K562 (cell line): ENCODE measurements around the gene LCLAT1. TPM values are rescaled to one million over a fixed set of nuclear protein-coding genes. Genes with fewer than 3 reads are reported as not detected.

Experiments
- ATAC-seq: fragments of 200-7000 bp; cut with Tn5 transposase; 3 replicates; pipeline ENCODE4 v1.9.1; 2020; ENCODE audit warnings: moderate library complexity
- BruUV-seq: library from RNA; stranded (reverse); fragments of 400-500 nt; replicated peaks from 2 replicates; lab custom pipeline; 2021; lab: Mats Ljungman, UMichigan
- CTCF ChIA-PET: fragments of 300-600 bp; formaldehyde crosslinking; extraction: SDS; loops from one replicate; lab custom pipeline; 2021; ENCODE audit warnings: low intra/inter-chr PET ratio; lab: Yijun Ruan, JAX
- POLR2A ChIA-PET: fragments of 300-600, 350-650 bp; sonication (Branson Sonifier 250); formaldehyde crosslinking; extraction: SDS; loops from one replicate; lab custom pipeline; 2021; ENCODE audit warnings: antibody characterized with exemption, inconsistent platforms; lab: Yijun Ruan, JAX
- DNase-seq, 4 experiments: peaks; one replicate each; pipeline versions ENCODE4 v3.0.0 to v3.0.0-alpha.2; 2011 to 2018; ENCODE audit warnings: low spot score in 3 of 4, mixed read lengths in 3 of 4; ENCODE audit errors: extremely low read depth in 1 of 4
- FAIRE-seq: peaks from 2 replicates; lab custom pipeline; 2011; peaks lifted over from hg19 to GRCh38; lab: Jason Lieb, UNC
- H2AFZ ChIP-seq: 2 replicates; pipeline ENCODE4 v1.6.0; 2011; ENCODE audit warnings: low read depth, low read length, control low read depth, inconsistent platforms
- H3K27ac ChIP-seq: fragments of 200-600 bp; 3 replicates; pipeline ENCODE4 v1.8.0; 2011; ENCODE audit warnings: low read depth, mild to moderate bottlenecking, control low read depth, inconsistent platforms, low read length, moderate library complexity, mixed read lengths; ENCODE audit errors: extremely low read depth
- H3K27me3 ChIP-seq, 2 experiments: fragments of 300-600 bp in 1 of 2; 2 replicates in 1 of 2; 3 replicates in 1 of 2; pipeline versions ENCODE4 v1.6.0 to v1.8.0; 2011; ENCODE audit warnings: inconsistent platforms in 2 of 2, low read length in 2 of 2, mild to moderate bottlenecking in 1 of 2, mixed read lengths in 1 of 2, moderate library complexity in 1 of 2; ENCODE audit not compliant: control insufficient read depth in 2 of 2, insufficient read depth in 2 of 2
- H3K36me3 ChIP-seq: fragments of 300-600 bp; 3 replicates; pipeline ENCODE4 v1.8.0; 2011; ENCODE audit warnings: mild to moderate bottlenecking, low read length, inconsistent platforms; ENCODE audit not compliant: control insufficient read depth, insufficient read depth
- H3K4me1 ChIP-seq, 2 experiments: fragments of 200-600 bp in 1 of 2; replicated peaks in 1 of 2; 2 replicates in 1 of 2; 3 replicates in 1 of 2; pipeline versions ENCODE4 v1.5.1 to v1.8.0; 2011; ENCODE audit warnings: inconsistent platforms in 2 of 2, low read length in 2 of 2, mild to moderate bottlenecking in 1 of 2, mixed read lengths in 1 of 2, moderate library complexity in 1 of 2; ENCODE audit not compliant: control insufficient read depth in 2 of 2, insufficient read depth in 2 of 2
- H3K4me2 ChIP-seq: 2 replicates; pipeline ENCODE4 v1.6.1; 2011; ENCODE audit warnings: low read length, control low read depth, inconsistent platforms, mixed read lengths; ENCODE audit not compliant: insufficient read depth
- H3K4me3 ChIP-seq: fragments of 200-600 bp; sonication (generic), shearing (Covaris generic); 2 replicates; pipeline ENCODE4 v1.5.1; 2016; ENCODE audit warnings: control low read depth, inconsistent platforms
- H3K79me2 ChIP-seq: fragments of 200-600 bp; 3 replicates; pipeline ENCODE4 v1.8.0; 2011; ENCODE audit warnings: low read length, inconsistent platforms; ENCODE audit not compliant: control insufficient read depth, insufficient read depth
- H3K9ac ChIP-seq, 2 experiments: 2 replicates each; pipeline versions ENCODE4 v1.6.0 to v1.6.1; 2011; ENCODE audit warnings: low read depth in 2 of 2, low read length in 2 of 2, control low read depth in 1 of 2, inconsistent platforms in 1 of 2, mild to moderate bottlenecking in 1 of 2, mixed read lengths in 1 of 2; ENCODE audit not compliant: insufficient read depth in 1 of 2
- H3K9me1 ChIP-seq: one replicate; pipeline ENCODE4 v1.6.0; 2011; ENCODE audit warnings: inconsistent platforms, mild to moderate bottlenecking, low read length, moderate library complexity; ENCODE audit not compliant: control insufficient read depth, insufficient read depth
- H3K9me3 ChIP-seq: replicated peaks from 2 replicates; pipeline ENCODE4 v1.5.1; 2011; ENCODE audit warnings: low read depth, low read length, inconsistent platforms; ENCODE audit not compliant: control insufficient read depth, insufficient read depth
- H4K20me1 ChIP-seq: replicated peaks from 2 replicates; pipeline ENCODE4 v1.6.1; 2011; ENCODE audit warnings: low read length, inconsistent platforms, mixed read lengths; ENCODE audit not compliant: control insufficient read depth, insufficient read depth
- NEUROD1 ChIP-seq: fragments of 150-350 bp; IDR thresholded peaks from 2 replicates; pipeline ENCODE4 v1.6.1; 2014; ENCODE audit warnings: borderline replicate concordance, low read length, low read depth; ENCODE audit not compliant: partially characterized antibody
- PYGO2 ChIP-seq: fragments of 450-650 bp; IDR thresholded peaks from 2 replicates; pipeline ENCODE4 v1.6.1; 2016; ENCODE audit warnings: mild to moderate bottlenecking, missing genetic modification characterization, moderate library complexity, missing compliant biosample characterization
- RBM39 ChIP-seq: fragments of 200-400 bp; formaldehyde crosslinking; optimal IDR thresholded peaks from 2 replicates; pipeline ENCODE3; 2018; ENCODE audit warnings: low read depth, low read length
- WHSC1 ChIP-seq: IDR thresholded peaks from one replicate; pipeline ENCODE4 v1.6.1; 2012; ENCODE audit warnings: low read length, control low read depth, inconsistent platforms
- ZNF121 ChIP-seq: sonication (generic); formaldehyde crosslinking; conservative IDR thresholded peaks from 2 replicates; pipeline ENCODE4 v1.8.0; 2022; ENCODE audit warnings: missing genetic modification reagents
- ZNF766 ChIP-seq: fragments of 200-800 bp; sonication (Bioruptor generic); conservative IDR thresholded peaks from 2 replicates; pipeline ENCODE4 v1.6.1; 2016; ENCODE audit warnings: missing genetic modification characterization, missing compliant biosample characterization
- WGBS: fragments of 100-300 bp; shearing (Covaris generic); methylation state at CpG from one replicate; pipeline ENCODE4 v1.1.6; 2016; ENCODE audit warnings: low coverage, mixed read lengths; ENCODE audit not compliant: insufficient coverage; ENCODE audit errors: missing lambda C conversion rate; 5-methylcytosine and 5-hydroxymethylcytosine counted together
- in situ Hi-C: fragments of 300-500 bp; cut with MboI; formaldehyde crosslinking; loops from 4 replicates; pipeline ENCODE4 v1.15.0; 2018; ENCODE audit warnings: inconsistent platforms, mixed read lengths
- intact Hi-C: fragments of 100-400 bp; cut with micrococcal nuclease; formaldehyde crosslinking; loops from 2 replicates; pipeline ENCODE4 v1.14.2; 2022
- polyA plus RNA-seq, 8 experiments: library from polyadenylated mRNA; depleted of rRNA in 4 of 8; stranded (reverse) in 5 of 8; unstranded in 3 of 8; fragments of >200 nt; fragmentation: Nextera tagmentation in 2 of 8; fragmentation: Illumina TruSeq in 1 of 8; extraction: Ambion mirVana in 2 of 8; extraction: Trizol in 1 of 8; gene quantifications; 2 replicates each; pipeline versions ENCODE4 v1.2.1 to v1.2.3, GENCODE V29; 2011 to 2014; ENCODE audit warnings: inconsistent platforms in 1 of 8, missing spikeins in 1 of 8
- total RNA-seq, 7 experiments: library from RNA; depleted of rRNA in 6 of 7; stranded (reverse); fragments of >200 nt in 6 of 7; fragmentation: Illumina TruSeq in 2 of 7; extraction: Trizol in 2 of 7; gene quantifications; 2 replicates each; pipeline versions ENCODE4 v1.2.1 to v1.2.3, GENCODE V29; 2011 to 2021; ENCODE audit warnings: low replicate concordance in 1 of 7
- TF ChIP-seq, protein P1 (sequence below): fragments of 450-650 bp; IDR thresholded peaks from 2 replicates; pipeline ENCODE4 v1.6.1; 2016; ENCODE audit warnings: missing biosample characterization, missing genetic modification characterization
- TF ChIP-seq, protein P2 (sequence below), 3 experiments: IDR thresholded peaks in 2 of 3; conservative IDR thresholded peaks in 1 of 3; 2 replicates each; pipeline ENCODE4 v1.5.1; 2011 to 2012; ENCODE audit warnings: low read length in 3 of 3, mild to moderate bottlenecking in 3 of 3, control low read depth in 2 of 3, improper control_type of control experiment in 1 of 3, inconsistent platforms in 1 of 3, low read depth in 1 of 3, mixed read lengths in 1 of 3, moderate library complexity in 1 of 3; ENCODE audit not compliant: insufficient read depth in 2 of 3
- TF ChIP-seq, protein P3 (sequence below), 2 experiments: fragments of 450-650 bp; IDR thresholded peaks; 2 replicates each; pipeline ENCODE4 v1.6.1; 2016; ENCODE audit warnings: mild to moderate bottlenecking in 2 of 2, borderline replicate concordance in 1 of 2, low read depth in 1 of 2, moderate library complexity in 1 of 2
- TF ChIP-seq, protein P4 (sequence below): fragments of 450-650 bp; IDR thresholded peaks from 2 replicates; pipeline ENCODE4 v1.6.1; 2017; ENCODE audit warnings: mild to moderate bottlenecking, moderate library complexity

Gene LCLAT1
- total and polyA plus RNA-seq, 9 of the 15 experiments (the other 6 are each of a cell fraction or from before 2014, with no cell fraction given) = 8.9 to 63.3 (median 25.4) TPM

DNA sequence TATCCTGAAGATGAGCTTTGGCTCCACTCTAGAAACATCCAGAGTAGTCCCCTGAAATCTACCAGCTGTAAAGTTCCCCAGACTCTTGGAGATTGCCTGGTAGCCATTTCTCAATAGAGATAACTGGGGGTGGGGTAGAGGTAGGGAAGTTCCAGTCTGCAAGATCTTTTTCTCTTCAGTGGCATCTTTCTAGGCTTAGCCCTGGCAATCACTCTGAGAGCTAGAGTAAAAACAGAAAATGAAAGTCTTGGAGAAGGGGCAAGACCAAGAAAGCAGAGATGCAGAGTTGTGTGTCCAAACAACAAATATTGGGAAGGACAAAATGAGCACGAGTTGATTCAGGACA lies 41.8 kb upstream of the LCLAT1 start:
- FAIRE-seq (no peak), ATAC-seq (no peak), DNase-seq (no peak)
- no TSS peak for BruUV-seq
- Histone ChIP-seq H3K4me1 (peaks cover 0 to 2% of the 10 kb centered on the region in 2 experiments; a peak in 1 of 5 replicates), H3K9ac (no peak overlapping the region), H2AFZ (no peak overlapping the region), H3K27ac (no peak overlapping the region), H3K9me3 (no peaks in the 10 kb centered on the region), H3K4me3 (no peak overlapping the region), H3K9me1 (no peaks in the 10 kb centered on the region), H3K79me2 (no peaks in the 10 kb centered on the region), H4K20me1 (no peaks in the 10 kb centered on the region), H3K36me3 (no peaks in the 10 kb centered on the region), H3K4me2 (no peak overlapping the region), H3K27me3 (peaks cover 32 to 50% of the 10 kb centered on the region in 2 experiments; a peak in 4 of 5 replicates)
- in situ Hi-C loops = no loop called here
- 0% methylated on average over 1 of the region's 1 CpG for WGBS
- intact Hi-C loops = no loop called here
- ChIA-PET POLR2A (interaction anchor here (1.7 kb wide), 1 partner anchor 256 kb away, joined by 6 read pairs; no protein-coding TSS in a partner anchor), CTCF (no interaction called here)
- TF ChIP-seq, protein P1, sequence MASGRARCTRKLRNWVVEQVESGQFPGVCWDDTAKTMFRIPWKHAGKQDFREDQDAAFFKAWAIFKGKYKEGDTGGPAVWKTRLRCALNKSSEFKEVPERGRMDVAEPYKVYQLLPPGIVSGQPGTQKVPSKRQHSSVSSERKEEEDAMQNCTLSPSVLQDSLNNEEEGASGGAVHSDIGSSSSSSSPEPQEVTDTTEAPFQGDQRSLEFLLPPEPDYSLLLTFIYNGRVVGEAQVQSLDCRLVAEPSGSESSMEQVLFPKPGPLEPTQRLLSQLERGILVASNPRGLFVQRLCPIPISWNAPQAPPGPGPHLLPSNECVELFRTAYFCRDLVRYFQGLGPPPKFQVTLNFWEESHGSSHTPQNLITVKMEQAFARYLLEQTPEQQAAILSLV (tag) = no peak
- no peak for TF ChIP-seq RBM39
- no peak for TF ChIP-seq NEUROD1
- TF ChIP-seq WHSC1 = no peak
- TF ChIP-seq PYGO2 = no peak
- TF ChIP-seq, protein P2, sequence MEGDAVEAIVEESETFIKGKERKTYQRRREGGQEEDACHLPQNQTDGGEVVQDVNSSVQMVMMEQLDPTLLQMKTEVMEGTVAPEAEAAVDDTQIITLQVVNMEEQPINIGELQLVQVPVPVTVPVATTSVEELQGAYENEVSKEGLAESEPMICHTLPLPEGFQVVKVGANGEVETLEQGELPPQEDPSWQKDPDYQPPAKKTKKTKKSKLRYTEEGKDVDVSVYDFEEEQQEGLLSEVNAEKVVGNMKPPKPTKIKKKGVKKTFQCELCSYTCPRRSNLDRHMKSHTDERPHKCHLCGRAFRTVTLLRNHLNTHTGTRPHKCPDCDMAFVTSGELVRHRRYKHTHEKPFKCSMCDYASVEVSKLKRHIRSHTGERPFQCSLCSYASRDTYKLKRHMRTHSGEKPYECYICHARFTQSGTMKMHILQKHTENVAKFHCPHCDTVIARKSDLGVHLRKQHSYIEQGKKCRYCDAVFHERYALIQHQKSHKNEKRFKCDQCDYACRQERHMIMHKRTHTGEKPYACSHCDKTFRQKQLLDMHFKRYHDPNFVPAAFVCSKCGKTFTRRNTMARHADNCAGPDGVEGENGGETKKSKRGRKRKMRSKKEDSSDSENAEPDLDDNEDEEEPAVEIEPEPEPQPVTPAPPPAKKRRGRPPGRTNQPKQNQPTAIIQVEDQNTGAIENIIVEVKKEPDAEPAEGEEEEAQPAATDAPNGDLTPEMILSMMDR (IDR thresholded peaks at IDR 0.05 in 2 of 3, conservative IDR thresholded peaks at IDR 0.05 in 1 of 3; ENCODE audit: insufficient read depth in 2 of 3, low read depth in 1 of 3, low read length in 3 of 3) = no peak
- TF ChIP-seq, protein P3, sequence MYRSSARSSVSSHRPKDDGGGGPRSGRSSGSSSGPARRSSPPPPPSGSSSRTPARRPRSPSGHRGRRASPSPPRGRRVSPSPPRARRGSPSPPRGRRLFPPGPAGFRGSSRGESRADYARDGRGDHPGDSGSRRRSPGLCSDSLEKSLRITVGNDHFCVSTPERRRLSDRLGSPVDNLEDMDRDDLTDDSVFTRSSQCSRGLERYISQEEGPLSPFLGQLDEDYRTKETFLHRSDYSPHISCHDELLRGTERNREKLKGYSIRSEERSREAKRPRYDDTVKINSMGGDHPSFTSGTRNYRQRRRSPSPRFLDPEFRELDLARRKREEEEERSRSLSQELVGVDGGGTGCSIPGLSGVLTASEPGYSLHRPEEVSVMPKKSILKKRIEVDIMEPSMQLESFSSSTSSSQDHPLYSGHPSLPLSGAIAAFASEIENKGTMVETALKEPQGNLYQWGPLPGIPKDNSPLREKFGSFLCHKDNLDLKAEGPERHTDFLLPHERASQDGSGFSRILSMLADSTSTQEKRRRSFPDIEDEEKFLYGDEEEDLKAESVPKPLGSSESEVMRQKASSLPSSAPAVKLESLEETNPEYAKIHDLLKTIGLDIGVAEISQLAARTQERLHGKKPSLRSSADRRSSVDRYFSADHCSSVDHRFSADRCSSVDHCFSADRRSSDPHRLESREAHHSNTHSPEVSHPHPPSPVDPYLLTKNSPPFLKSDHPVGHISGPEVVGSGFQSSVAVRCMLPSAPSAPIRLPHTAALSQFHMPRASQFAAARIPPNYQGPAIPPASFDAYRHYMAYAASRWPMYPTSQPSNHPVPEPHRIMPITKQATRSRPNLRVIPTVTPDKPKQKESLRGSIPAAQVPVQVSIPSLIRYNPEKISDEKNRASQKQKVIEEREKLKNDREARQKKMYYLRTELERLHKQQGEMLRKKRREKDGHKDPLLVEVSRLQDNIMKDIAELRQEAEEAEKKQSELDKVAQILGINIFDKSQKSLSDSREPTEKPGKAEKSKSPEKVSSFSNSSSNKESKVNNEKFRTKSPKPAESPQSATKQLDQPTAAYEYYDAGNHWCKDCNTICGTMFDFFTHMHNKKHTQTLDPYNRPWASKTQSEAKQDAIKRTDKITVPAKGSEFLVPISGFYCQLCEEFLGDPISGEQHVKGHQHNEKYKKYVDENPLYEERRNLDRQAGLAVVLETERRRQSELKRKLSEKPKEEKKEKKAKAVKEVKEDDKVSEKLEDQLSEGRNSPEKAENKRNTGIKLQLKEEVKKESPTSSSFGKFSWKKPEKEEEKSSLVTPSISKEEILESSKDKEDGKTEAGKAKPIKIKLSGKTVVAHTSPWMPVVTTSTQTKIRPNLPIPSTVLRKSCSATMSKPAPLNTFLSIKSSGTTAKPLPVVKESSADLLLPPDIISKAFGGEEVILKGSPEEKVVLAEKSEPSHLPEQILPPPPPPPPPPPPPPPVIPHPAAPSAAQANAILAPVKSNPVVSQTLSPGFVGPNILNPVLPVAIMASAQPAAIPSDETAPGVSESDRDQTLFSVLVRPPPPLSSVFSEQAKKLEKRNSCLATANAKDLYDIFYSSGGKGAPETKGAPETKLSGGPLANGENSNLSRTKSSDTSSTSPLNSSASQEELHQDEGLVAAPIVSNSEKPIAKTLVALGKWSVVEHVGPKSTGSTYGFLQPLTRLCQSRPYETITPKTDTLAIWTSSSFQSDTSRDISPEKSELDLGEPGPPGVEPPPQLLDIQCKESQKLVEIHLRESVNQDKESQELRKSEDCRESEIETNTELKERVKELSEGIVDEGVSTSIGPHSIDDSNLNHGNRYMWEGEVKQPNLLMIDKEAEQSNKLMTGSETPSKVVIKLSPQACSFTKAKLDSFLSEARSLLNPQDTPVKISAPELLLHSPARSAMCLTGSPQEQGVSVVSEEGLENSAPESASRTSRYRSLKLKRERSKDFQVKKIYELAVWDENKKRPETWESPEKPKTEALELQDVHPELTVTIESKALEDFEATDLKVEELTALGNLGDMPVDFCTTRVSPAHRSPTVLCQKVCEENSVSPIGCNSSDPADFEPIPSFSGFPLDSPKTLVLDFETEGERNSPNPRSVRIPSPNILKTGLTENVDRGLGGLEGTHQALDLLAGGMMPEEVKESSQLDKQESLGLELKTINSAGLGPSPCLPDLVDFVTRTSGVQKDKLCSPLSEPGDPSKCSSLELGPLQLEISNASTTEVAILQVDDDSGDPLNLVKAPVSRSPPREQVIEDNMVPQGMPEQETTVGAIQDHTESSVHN (IDR thresholded peaks at IDR 0.05; ENCODE audit: borderline replicate concordance in 1 of 2, low read depth in 1 of 2) = no peak
- TF ChIP-seq, protein P4, sequence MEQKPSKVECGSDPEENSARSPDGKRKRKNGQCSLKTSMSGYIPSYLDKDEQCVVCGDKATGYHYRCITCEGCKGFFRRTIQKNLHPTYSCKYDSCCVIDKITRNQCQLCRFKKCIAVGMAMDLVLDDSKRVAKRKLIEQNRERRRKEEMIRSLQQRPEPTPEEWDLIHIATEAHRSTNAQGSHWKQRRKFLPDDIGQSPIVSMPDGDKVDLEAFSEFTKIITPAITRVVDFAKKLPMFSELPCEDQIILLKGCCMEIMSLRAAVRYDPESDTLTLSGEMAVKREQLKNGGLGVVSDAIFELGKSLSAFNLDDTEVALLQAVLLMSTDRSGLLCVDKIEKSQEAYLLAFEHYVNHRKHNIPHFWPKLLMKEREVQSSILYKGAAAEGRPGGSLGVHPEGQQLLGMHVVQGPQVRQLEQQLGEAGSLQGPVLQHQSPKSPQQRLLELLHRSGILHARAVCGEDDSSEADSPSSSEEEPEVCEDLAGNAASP = no peak
- TF ChIP-seq ZNF766 (CRISPR knock-in tag) = no peak
- no peak for TF ChIP-seq ZNF121 (CRISPR knock-in tag)
